HepG2 (cell line): ENCODE measurements around the gene CHTF18. TPM values are rescaled to one million over a fixed set of nuclear protein-coding genes. Genes with fewer than 3 reads are reported as not detected.
A peak's percentile ranks its signal among the peaks of the same experiment; 100 is the strongest.

Experiments
- ARID2 ChIP-seq: sonication (generic); formaldehyde crosslinking; IDR thresholded peaks from 2 replicates; pipeline ENCODE4 v1.8.1; 2022; ENCODE audit warnings: mild to moderate bottlenecking, missing genetic modification reagents, borderline replicate concordance
- ASH2L ChIP-seq: fragments of 300-600, 200-600 bp; sonication (generic); IDR thresholded peaks from 2 replicates; pipeline ENCODE4 v1.7.0; 2017; ENCODE audit warnings: low read depth, mild to moderate bottlenecking, moderate library complexity, mixed read lengths, low read length; ENCODE audit not compliant: insufficient read length
- EEA1 ChIP-seq: sonication (generic); formaldehyde crosslinking; IDR thresholded peaks from 2 replicates; pipeline ENCODE4 v1.5.1; 2020; ENCODE audit warnings: mild to moderate bottlenecking, missing genetic modification reagents, borderline replicate concordance
- GTF2F1 ChIP-seq: fragments of 150-350 bp; IDR thresholded peaks from 2 replicates; pipeline ENCODE4 v1.6.1; 2014; ENCODE audit warnings: low read length
- KDM2A ChIP-seq: sonication (generic); formaldehyde crosslinking; IDR thresholded peaks from 2 replicates; pipeline ENCODE4 v1.4.0; 2020; ENCODE audit warnings: low read depth, missing genetic modification reagents, borderline replicate concordance
- MLLT10 ChIP-seq: sonication (generic); formaldehyde crosslinking; IDR thresholded peaks from 2 replicates; pipeline ENCODE4 v1.4.0; 2020; ENCODE audit warnings: missing genetic modification reagents
- NAIF1 ChIP-seq: sonication (generic); formaldehyde crosslinking; IDR thresholded peaks from 2 replicates; pipeline ENCODE4 v1.5.0; 2020; ENCODE audit warnings: mild to moderate bottlenecking, missing genetic modification reagents, borderline replicate concordance
- RBM39 ChIP-seq: fragments of 200-400 bp; formaldehyde crosslinking; IDR thresholded peaks from one replicate; pipeline ENCODE4 v1.6.1; 2018; ENCODE audit warnings: antibody characterized with exemption, mild to moderate bottlenecking, low read depth, low read length; ENCODE audit not compliant: poor library complexity, severe bottlenecking
- SMAD1 ChIP-seq: sonication (generic); formaldehyde crosslinking; IDR thresholded peaks from 2 replicates; pipeline ENCODE4 v1.4.0; 2020; ENCODE audit warnings: missing genetic modification reagents, low read depth, mild to moderate bottlenecking, borderline replicate concordance
- SMAD3 ChIP-seq: sonication (generic); formaldehyde crosslinking; IDR thresholded peaks from 2 replicates; pipeline ENCODE4 v1.4.0; 2020; ENCODE audit warnings: missing genetic modification reagents
- SNAI1 ChIP-seq: sonication (generic); formaldehyde crosslinking; IDR thresholded peaks from 2 replicates; pipeline ENCODE4 v1.5.0; 2020; ENCODE audit warnings: mild to moderate bottlenecking, missing genetic modification reagents, borderline replicate concordance
- SRY ChIP-seq: sonication (generic); formaldehyde crosslinking; IDR thresholded peaks from 2 replicates; pipeline ENCODE4 v1.8.0; 2022; ENCODE audit warnings: mild to moderate bottlenecking, missing genetic modification reagents
- ZBTB21 ChIP-seq: sonication (generic); formaldehyde crosslinking; IDR thresholded peaks from 2 replicates; pipeline ENCODE4 v1.4.0; 2020; ENCODE audit warnings: missing genetic modification reagents
- ZFP37 ChIP-seq: sonication (generic); formaldehyde crosslinking; IDR thresholded peaks from 2 replicates; pipeline ENCODE4 v1.4.0; 2020; ENCODE audit warnings: missing genetic modification reagents, borderline replicate concordance
- ZNF564 ChIP-seq: sonication (generic); formaldehyde crosslinking; IDR thresholded peaks from 2 replicates; pipeline ENCODE4 v1.8.1; 2023; ENCODE audit warnings: mild to moderate bottlenecking, missing genetic modification reagents
- ZNF703 ChIP-seq: sonication (generic); formaldehyde crosslinking; IDR thresholded peaks from 2 replicates; pipeline ENCODE4 v1.5.1; 2020; ENCODE audit warnings: missing genetic modification reagents, mild to moderate bottlenecking, moderate library complexity, borderline replicate concordance
- ZNF841 ChIP-seq: sonication (generic); formaldehyde crosslinking; IDR thresholded peaks from 2 replicates; pipeline ENCODE4 v1.8.1; 2023; ENCODE audit warnings: missing genetic modification reagents, borderline replicate concordance
- polyA plus RNA-seq, 8 experiments: library from polyadenylated mRNA; depleted of rRNA in 3 of 8; stranded (reverse) in 7 of 8; unstranded in 1 of 8; fragments of >200 nt; fragmentation: Illumina TruSeq in 4 of 8; extraction: Trizol in 4 of 8; gene quantifications; 2 replicates each; pipeline versions ENCODE4 v1.2.1 to v1.2.3, GENCODE V29; 2011 to 2016; ENCODE audit warnings: low read depth in 4 of 8, missing spikeins in 1 of 8, mixed read lengths in 1 of 8; ENCODE audit not compliant: insufficient read depth in 1 of 8
- total RNA-seq, 5 experiments: library from RNA; depleted of rRNA; stranded (reverse); fragments of >200 nt; fragmentation: Illumina TruSeq; extraction: Trizol; gene quantifications; 2 replicates each; pipeline ENCODE4 v1.2.3, GENCODE V29; 2016; ENCODE audit warnings: low read depth in 1 of 5
- TF ChIP-seq, protein P1 (sequence below): sonication (generic); formaldehyde crosslinking; IDR thresholded peaks from 2 replicates; pipeline ENCODE4 v1.8.0; 2022; ENCODE audit warnings: mild to moderate bottlenecking, missing genetic modification reagents
- TF ChIP-seq, protein P2 (sequence below): fragments of 450-650 bp; IDR thresholded peaks from 2 replicates; pipeline ENCODE4 v1.6.1; 2016
- TF ChIP-seq, protein P3 (sequence below): sonication (generic); formaldehyde crosslinking; IDR thresholded peaks from 2 replicates; pipeline ENCODE4 v1.4.0; 2020; ENCODE audit warnings: mild to moderate bottlenecking, missing genetic modification reagents

Gene CHTF18
- total and polyA plus RNA-seq, 2 of the 13 experiments (the other 11 are each of a cell fraction or from before 2014, with no cell fraction given), result 8.6 to 22.9 TPM

DNA sequence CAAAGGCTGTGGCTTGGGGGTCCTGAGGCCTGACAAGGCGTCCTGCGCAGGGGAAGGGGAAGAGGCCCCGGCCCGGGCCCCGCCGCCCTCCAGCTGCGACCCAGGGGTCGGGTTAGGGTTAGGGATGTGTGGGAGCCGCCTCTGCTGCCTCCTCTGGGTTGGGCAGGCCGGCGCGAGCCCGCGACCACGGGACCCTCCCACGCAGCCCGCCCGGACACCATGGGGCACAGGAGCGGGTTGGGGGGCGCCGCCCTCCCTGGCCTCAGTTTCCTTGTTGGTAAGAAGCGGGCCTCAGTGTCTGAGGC lies 48.0 kb upstream of the CHTF18 start (continued):
- TF ChIP-seq ZNF564 (no peak), SNAI1 (CRISPR knock-in tag) (0 out of 2 replicates have a peak, but pooled peaks have one; percentile 7), ZBTB21 (no peak), GTF2F1 (no peak), NAIF1 (no peak), MLLT10 (CRISPR knock-in tag) (no peak), SMAD1 (CRISPR knock-in tag) (0 out of 2 replicates have a peak, but pooled peaks have one; percentile 1), RBM39 (no peak), ZNF703 (0 out of 2 replicates have a peak, but pooled peaks have one; percentile 30), SMAD3 (no peak), ZFP37 (CRISPR knock-in tag) (no peak), KDM2A (CRISPR knock-in tag) (no peak), EEA1 (CRISPR knock-in tag) (no peak), ASH2L (no peak), ARID2 (no peak), ZNF841 (CRISPR knock-in tag) (no peak), SRY (CRISPR knock-in tag) (0 out of 2 replicates have a peak, but pooled peaks have one; percentile 22)
- TF ChIP-seq, protein P1, sequence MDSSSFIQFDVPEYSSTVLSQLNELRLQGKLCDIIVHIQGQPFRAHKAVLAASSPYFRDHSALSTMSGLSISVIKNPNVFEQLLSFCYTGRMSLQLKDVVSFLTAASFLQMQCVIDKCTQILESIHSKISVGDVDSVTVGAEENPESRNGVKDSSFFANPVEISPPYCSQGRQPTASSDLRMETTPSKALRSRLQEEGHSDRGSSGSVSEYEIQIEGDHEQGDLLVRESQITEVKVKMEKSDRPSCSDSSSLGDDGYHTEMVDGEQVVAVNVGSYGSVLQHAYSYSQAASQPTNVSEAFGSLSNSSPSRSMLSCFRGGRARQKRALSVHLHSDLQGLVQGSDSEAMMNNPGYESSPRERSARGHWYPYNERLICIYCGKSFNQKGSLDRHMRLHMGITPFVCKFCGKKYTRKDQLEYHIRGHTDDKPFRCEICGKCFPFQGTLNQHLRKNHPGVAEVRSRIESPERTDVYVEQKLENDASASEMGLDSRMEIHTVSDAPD (CRISPR knock-in tag), result no peak
- TF ChIP-seq, protein P2, sequence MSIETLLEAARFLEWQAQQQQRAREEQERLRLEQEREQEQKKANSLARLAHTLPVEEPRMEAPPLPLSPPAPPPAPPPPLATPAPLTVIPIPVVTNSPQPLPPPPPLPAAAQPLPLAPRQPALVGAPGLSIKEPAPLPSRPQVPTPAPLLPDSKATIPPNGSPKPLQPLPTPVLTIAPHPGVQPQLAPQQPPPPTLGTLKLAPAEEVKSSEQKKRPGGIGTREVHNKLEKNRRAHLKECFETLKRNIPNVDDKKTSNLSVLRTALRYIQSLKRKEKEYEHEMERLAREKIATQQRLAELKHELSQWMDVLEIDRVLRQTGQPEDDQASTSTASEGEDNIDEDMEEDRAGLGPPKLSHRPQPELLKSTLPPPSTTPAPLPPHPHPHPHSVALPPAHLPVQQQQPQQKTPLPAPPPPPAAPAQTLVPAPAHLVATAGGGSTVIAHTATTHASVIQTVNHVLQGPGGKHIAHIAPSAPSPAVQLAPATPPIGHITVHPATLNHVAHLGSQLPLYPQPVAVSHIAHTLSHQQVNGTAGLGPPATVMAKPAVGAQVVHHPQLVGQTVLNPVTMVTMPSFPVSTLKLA, result no peak
- TF ChIP-seq, protein P3, sequence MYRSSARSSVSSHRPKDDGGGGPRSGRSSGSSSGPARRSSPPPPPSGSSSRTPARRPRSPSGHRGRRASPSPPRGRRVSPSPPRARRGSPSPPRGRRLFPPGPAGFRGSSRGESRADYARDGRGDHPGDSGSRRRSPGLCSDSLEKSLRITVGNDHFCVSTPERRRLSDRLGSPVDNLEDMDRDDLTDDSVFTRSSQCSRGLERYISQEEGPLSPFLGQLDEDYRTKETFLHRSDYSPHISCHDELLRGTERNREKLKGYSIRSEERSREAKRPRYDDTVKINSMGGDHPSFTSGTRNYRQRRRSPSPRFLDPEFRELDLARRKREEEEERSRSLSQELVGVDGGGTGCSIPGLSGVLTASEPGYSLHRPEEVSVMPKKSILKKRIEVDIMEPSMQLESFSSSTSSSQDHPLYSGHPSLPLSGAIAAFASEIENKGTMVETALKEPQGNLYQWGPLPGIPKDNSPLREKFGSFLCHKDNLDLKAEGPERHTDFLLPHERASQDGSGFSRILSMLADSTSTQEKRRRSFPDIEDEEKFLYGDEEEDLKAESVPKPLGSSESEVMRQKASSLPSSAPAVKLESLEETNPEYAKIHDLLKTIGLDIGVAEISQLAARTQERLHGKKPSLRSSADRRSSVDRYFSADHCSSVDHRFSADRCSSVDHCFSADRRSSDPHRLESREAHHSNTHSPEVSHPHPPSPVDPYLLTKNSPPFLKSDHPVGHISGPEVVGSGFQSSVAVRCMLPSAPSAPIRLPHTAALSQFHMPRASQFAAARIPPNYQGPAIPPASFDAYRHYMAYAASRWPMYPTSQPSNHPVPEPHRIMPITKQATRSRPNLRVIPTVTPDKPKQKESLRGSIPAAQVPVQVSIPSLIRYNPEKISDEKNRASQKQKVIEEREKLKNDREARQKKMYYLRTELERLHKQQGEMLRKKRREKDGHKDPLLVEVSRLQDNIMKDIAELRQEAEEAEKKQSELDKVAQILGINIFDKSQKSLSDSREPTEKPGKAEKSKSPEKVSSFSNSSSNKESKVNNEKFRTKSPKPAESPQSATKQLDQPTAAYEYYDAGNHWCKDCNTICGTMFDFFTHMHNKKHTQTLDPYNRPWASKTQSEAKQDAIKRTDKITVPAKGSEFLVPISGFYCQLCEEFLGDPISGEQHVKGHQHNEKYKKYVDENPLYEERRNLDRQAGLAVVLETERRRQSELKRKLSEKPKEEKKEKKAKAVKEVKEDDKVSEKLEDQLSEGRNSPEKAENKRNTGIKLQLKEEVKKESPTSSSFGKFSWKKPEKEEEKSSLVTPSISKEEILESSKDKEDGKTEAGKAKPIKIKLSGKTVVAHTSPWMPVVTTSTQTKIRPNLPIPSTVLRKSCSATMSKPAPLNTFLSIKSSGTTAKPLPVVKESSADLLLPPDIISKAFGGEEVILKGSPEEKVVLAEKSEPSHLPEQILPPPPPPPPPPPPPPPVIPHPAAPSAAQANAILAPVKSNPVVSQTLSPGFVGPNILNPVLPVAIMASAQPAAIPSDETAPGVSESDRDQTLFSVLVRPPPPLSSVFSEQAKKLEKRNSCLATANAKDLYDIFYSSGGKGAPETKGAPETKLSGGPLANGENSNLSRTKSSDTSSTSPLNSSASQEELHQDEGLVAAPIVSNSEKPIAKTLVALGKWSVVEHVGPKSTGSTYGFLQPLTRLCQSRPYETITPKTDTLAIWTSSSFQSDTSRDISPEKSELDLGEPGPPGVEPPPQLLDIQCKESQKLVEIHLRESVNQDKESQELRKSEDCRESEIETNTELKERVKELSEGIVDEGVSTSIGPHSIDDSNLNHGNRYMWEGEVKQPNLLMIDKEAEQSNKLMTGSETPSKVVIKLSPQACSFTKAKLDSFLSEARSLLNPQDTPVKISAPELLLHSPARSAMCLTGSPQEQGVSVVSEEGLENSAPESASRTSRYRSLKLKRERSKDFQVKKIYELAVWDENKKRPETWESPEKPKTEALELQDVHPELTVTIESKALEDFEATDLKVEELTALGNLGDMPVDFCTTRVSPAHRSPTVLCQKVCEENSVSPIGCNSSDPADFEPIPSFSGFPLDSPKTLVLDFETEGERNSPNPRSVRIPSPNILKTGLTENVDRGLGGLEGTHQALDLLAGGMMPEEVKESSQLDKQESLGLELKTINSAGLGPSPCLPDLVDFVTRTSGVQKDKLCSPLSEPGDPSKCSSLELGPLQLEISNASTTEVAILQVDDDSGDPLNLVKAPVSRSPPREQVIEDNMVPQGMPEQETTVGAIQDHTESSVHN (CRISPR knock-in tag), result no peak
